ENCODE results near the gene PRPF40B.

PRPF40B gene

GRCh38 chr12:49616533-49617219 is 6.7 kb upstream of the PRPF40B start:
- no peak overlapping the region for H3K4me3 Mint-ChIP-seq
- H3K27me3 Mint-ChIP-seq = peaks cover 24% of the 10 kb centered on the region
- DNase-seq (ENCODE audit: low spot score in 2 of 2) (no peak), ATAC-seq (replicated peaks; ENCODE audit: extremely low read depth, poor library complexity, severe bottlenecking) (no peak)
- H3K4me1 Mint-ChIP-seq = peaks cover 12% of the 10 kb centered on the region
- peaks cover 2% of the 10 kb centered on the region for H3K36me3 Mint-ChIP-seq (ENCODE audit: insufficient read depth)
- no peaks in the 10 kb centered on the region for H3K9me3 Mint-ChIP-seq
- H3K27ac Mint-ChIP-seq (ENCODE audit: low read depth) = no peak overlapping the region

- Mint-ChIP-seq H3K4me1 (peaks cover 19% of the 10 kb centered on the region), H3K36me3 (ENCODE audit: insufficient read depth) (peaks cover 6% of the 10 kb centered on the region), H3K27ac (ENCODE audit: low read depth) (no peak overlapping the region), H3K27me3 (peaks cover 24% of the 10 kb centered on the region), H3K9me3 (no peaks in the 10 kb centered on the region), H3K4me3 (no peak overlapping the region)
- ATAC-seq (replicated peaks; ENCODE audit: extremely low read depth, poor library complexity, severe bottlenecking) (no peak), DNase-seq (ENCODE audit: low spot score in 2 of 2) (no peak)
These were observed 4.8 kb upstream of the PRPF40B start for GRCh38 chr12:49618576-49618975.

GRCh38 chr12:49619286-49619685 is 4.1 kb upstream of the PRPF40B start:
- Mint-ChIP-seq H3K4me3 (no peak overlapping the region), H3K27ac (ENCODE audit: low read depth) (no peak overlapping the region)

GRCh38 chr12:49621651-49622500 is 1.5 kb upstream of the PRPF40B start:
- no peak for ATAC-seq (replicated peaks; ENCODE audit: extremely low read depth, poor library complexity, severe bottlenecking)
- peaks cover 25% of the 10 kb centered on the region for H3K4me1 Mint-ChIP-seq

More at GRCh38 chr12:49619286-49619685, 4.1 kb upstream of the PRPF40B start:
- peaks cover 6% of the 10 kb centered on the region for H3K36me3 Mint-ChIP-seq (ENCODE audit: insufficient read depth)
- ATAC-seq (replicated peaks; ENCODE audit: extremely low read depth, poor library complexity, severe bottlenecking) (no peak), DNase-seq (ENCODE audit: low spot score in 2 of 2) (no peak)
- no peaks in the 10 kb centered on the region for H3K9me3 Mint-ChIP-seq
- H3K4me1 Mint-ChIP-seq = peaks cover 23% of the 10 kb centered on the region
- H3K27me3 Mint-ChIP-seq = peaks cover 19% of the 10 kb centered on the region

GRCh38 chr12:49622501-49623141 is 740 bp upstream of the PRPF40B start:
- H3K9me3 Mint-ChIP-seq = no peaks in the 10 kb centered on the region
- peak in 1 of 2 donors; percentile 32 for DNase-seq (ENCODE audit: low spot score in 2 of 2)
- peak overlapping the region; percentile 57 for H3K27ac Mint-ChIP-seq (ENCODE audit: low read depth)
- H3K4me3 Mint-ChIP-seq = peak overlapping the region; percentile 81
- peaks cover 25% of the 10 kb centered on the region for H3K4me1 Mint-ChIP-seq
- peak; percentile 50 for ATAC-seq (replicated peaks; ENCODE audit: extremely low read depth, poor library complexity, severe bottlenecking)
- H3K36me3 Mint-ChIP-seq (ENCODE audit: insufficient read depth) = peaks cover 4% of the 10 kb centered on the region
- H3K27me3 Mint-ChIP-seq = peaks cover 13% of the 10 kb centered on the region

More at GRCh38 chr12:49621651-49622500, 1.5 kb upstream of the PRPF40B start:
- H3K36me3 Mint-ChIP-seq (ENCODE audit: insufficient read depth) = peaks cover 4% of the 10 kb centered on the region
- peak overlapping the region; percentile 81 for H3K4me3 Mint-ChIP-seq
- H3K9me3 Mint-ChIP-seq = no peaks in the 10 kb centered on the region
- peaks cover 13% of the 10 kb centered on the region for H3K27me3 Mint-ChIP-seq
- H3K27ac Mint-ChIP-seq (ENCODE audit: low read depth) = peak overlapping the region; percentile 57
- DNase-seq (ENCODE audit: low spot score in 2 of 2) = peak in 1 of 2 donors; percentile 49

- H3K36me3 Mint-ChIP-seq (ENCODE audit: insufficient read depth) = peaks cover 4% of the 10 kb centered on the region
- H3K27ac Mint-ChIP-seq (ENCODE audit: low read depth) = no peak overlapping the region
- ATAC-seq (replicated peaks; ENCODE audit: extremely low read depth, poor library complexity, severe bottlenecking) = no peak
- peaks cover 25% of the 10 kb centered on the region for H3K4me1 Mint-ChIP-seq
- H3K27me3 Mint-ChIP-seq = no peaks in the 10 kb centered on the region
- no peak for DNase-seq (ENCODE audit: low spot score in 2 of 2)
- no peaks in the 10 kb centered on the region for H3K9me3 Mint-ChIP-seq
- no peak overlapping the region for H3K4me3 Mint-ChIP-seq
These were observed 1.7 kb downstream of the PRPF40B start for GRCh38 chr12:49624921-49625577.

- no peak for DNase-seq (ENCODE audit: low spot score in 2 of 2)
- H3K9me3 Mint-ChIP-seq = no peaks in the 10 kb centered on the region
- H3K36me3 Mint-ChIP-seq (ENCODE audit: insufficient read depth) = peaks cover 4% of the 10 kb centered on the region
- no peaks in the 10 kb centered on the region for H3K27me3 Mint-ChIP-seq
- H3K4me1 Mint-ChIP-seq = peaks cover 17% of the 10 kb centered on the region
- no peak for ATAC-seq (replicated peaks; ENCODE audit: extremely low read depth, poor library complexity, severe bottlenecking)
- no peak overlapping the region for H3K27ac Mint-ChIP-seq (ENCODE audit: low read depth)
- H3K4me3 Mint-ChIP-seq = no peak overlapping the region
These were observed 2.9 kb downstream of the PRPF40B start for GRCh38 chr12:49626169-49626835.

GRCh38 chr12:49626836-49627235 is 3.5 kb downstream of the PRPF40B start:
- Mint-ChIP-seq H3K4me3 (no peak overlapping the region), H3K27ac (ENCODE audit: low read depth) (no peak overlapping the region), H3K36me3 (ENCODE audit: insufficient read depth) (peaks cover 4% of the 10 kb centered on the region), H3K9me3 (no peaks in the 10 kb centered on the region), H3K27me3 (no peaks in the 10 kb centered on the region), H3K4me1 (peaks cover 12% of the 10 kb centered on the region)
- ATAC-seq (replicated peaks; ENCODE audit: extremely low read depth, poor library complexity, severe bottlenecking) = no peak
- DNase-seq (ENCODE audit: low spot score in 2 of 2) = no peak

- H3K27me3 Mint-ChIP-seq = no peaks in the 10 kb centered on the region
- H3K9me3 Mint-ChIP-seq = no peaks in the 10 kb centered on the region
- no peak overlapping the region for H3K4me3 Mint-ChIP-seq
- no peaks in the 10 kb centered on the region for H3K36me3 Mint-ChIP-seq (ENCODE audit: insufficient read depth)
- no peak overlapping the region for H3K27ac Mint-ChIP-seq (ENCODE audit: low read depth)
- DNase-seq (ENCODE audit: low spot score in 2 of 2) (no peak), ATAC-seq (replicated peaks; ENCODE audit: extremely low read depth, poor library complexity, severe bottlenecking) (no peak)
- H3K4me1 Mint-ChIP-seq = peaks cover 5% of the 10 kb centered on the region
These were observed 4.5 kb downstream of the PRPF40B start for GRCh38 chr12:49627752-49628360.

- Mint-ChIP-seq H3K36me3 (ENCODE audit: insufficient read depth) (peaks cover 2% of the 10 kb centered on the region), H3K4me1 (peaks cover 11% of the 10 kb centered on the region), H3K27ac (ENCODE audit: low read depth) (no peak overlapping the region), H3K9me3 (no peaks in the 10 kb centered on the region), H3K4me3 (no peak overlapping the region), H3K27me3 (no peaks in the 10 kb centered on the region)
- DNase-seq (ENCODE audit: low spot score in 2 of 2) (no peak), ATAC-seq (replicated peaks; ENCODE audit: extremely low read depth, poor library complexity, severe bottlenecking) (no peak)
These were observed 8.1 kb downstream of the PRPF40B start for GRCh38 chr12:49631336-49631907.

GRCh38 chr12:49632401-49632800 is 9.0 kb downstream of the PRPF40B start:
- DNase-seq (ENCODE audit: low spot score in 2 of 2) (no peak), ATAC-seq (replicated peaks; ENCODE audit: extremely low read depth, poor library complexity, severe bottlenecking) (no peak)
- Mint-ChIP-seq H3K4me3 (no peak overlapping the region), H3K4me1 (peaks cover 21% of the 10 kb centered on the region), H3K27ac (ENCODE audit: low read depth) (no peak overlapping the region), H3K27me3 (no peaks in the 10 kb centered on the region), H3K36me3 (ENCODE audit: insufficient read depth) (peaks cover 2% of the 10 kb centered on the region), H3K9me3 (no peaks in the 10 kb centered on the region)

Measured in central memory CD8-positive, alpha-beta T cell (primary cell).